MV-4-11 (cell line): Measurements from ENCODE around the gene CTDSP1.

Source experiments
- DNase-seq: peaks from one replicate; lab custom pipeline; 2025; lab: John Stamatoyannopoulos, UW

The CTDSP1 gene

GRCh38 chr2:218383892-218384519 lies 15.7 kb upstream of the CTDSP1 start:
- peak; percentile 26 for DNase-seq

- DNase-seq = no peak
These were observed 14.7 kb upstream of the CTDSP1 start for GRCh38 chr2:218384975-218385374.

- DNase-seq = no peak
These were observed 12.9 kb upstream of the CTDSP1 start for GRCh38 chr2:218386505-218387368.

GRCh38 chr2:218387369-218388194 lies 12.1 kb upstream of the CTDSP1 start:
- no peak for DNase-seq

- DNase-seq = no peak
These were observed 10.1 kb upstream of the CTDSP1 start for GRCh38 chr2:218389333-218390150.

GRCh38 chr2:218391202-218391601 lies 8.5 kb upstream of the CTDSP1 start:
- no peak for DNase-seq

GRCh38 chr2:218392459-218392858 lies 7.2 kb upstream of the CTDSP1 start:
- no peak for DNase-seq

GRCh38 chr2:218392891-218393462 lies 6.7 kb upstream of the CTDSP1 start:
- DNase-seq = no peak

GRCh38 chr2:218393750-218394290 lies 5.8 kb upstream of the CTDSP1 start:
- peak; percentile 55 for DNase-seq

- peak; percentile 50 for DNase-seq
These were observed 5.2 kb upstream of the CTDSP1 start for GRCh38 chr2:218394298-218395089.

GRCh38 chr2:218395090-218395444 lies 4.6 kb upstream of the CTDSP1 start:
- DNase-seq = no peak

- peak; percentile 27 for DNase-seq
These were observed 4.2 kb upstream of the CTDSP1 start for GRCh38 chr2:218395456-218395825.

- peak; percentile 95 for DNase-seq
These were observed 3.6 kb upstream of the CTDSP1 start for GRCh38 chr2:218395826-218396687.

GRCh38 chr2:218396688-218397462 lies 2.8 kb upstream of the CTDSP1 start:
- peak; percentile 63 for DNase-seq

- no peak for DNase-seq
These were observed 2.2 kb upstream of the CTDSP1 start for GRCh38 chr2:218397463-218397819.

GRCh38 chr2:218397820-218398436 lies 1.7 kb upstream of the CTDSP1 start:
- DNase-seq = peak; percentile 86

GRCh38 chr2:218398437-218399390 lies 954 bp upstream of the CTDSP1 start:
- peak; percentile 67 for DNase-seq
